Effector memory CD4-positive, alpha-beta T cell (primary cell): Measurements from ENCODE around the gene UBE2E2.

Experiments
- DNase-seq, 3 donors: peaks; one replicate each; pipeline ENCODE4 v3.0.0-alpha.2; 2020
- H3K27ac ChIP-seq: 2 replicates; pipeline ENCODE4 v1.7.0; 2013; ENCODE audit warnings: mild to moderate bottlenecking, low read length, moderate library complexity; ENCODE audit not compliant: insufficient read depth, poor library complexity, severe bottlenecking
- H3K27me3 ChIP-seq: replicated peaks from 2 replicates; pipeline ENCODE4 v1.7.0; 2013; ENCODE audit warnings: mild to moderate bottlenecking, low read length; ENCODE audit not compliant: insufficient read depth, control insufficient read depth, poor library complexity, severe bottlenecking
- H3K36me3 ChIP-seq: 2 replicates; pipeline ENCODE4 v1.7.0; 2013; ENCODE audit warnings: mild to moderate bottlenecking, low read length, moderate library complexity; ENCODE audit not compliant: control insufficient read depth, insufficient read depth
- H3K4me1 ChIP-seq: 2 replicates; pipeline ENCODE4 v1.7.0; 2013; ENCODE audit warnings: low read length, mild to moderate bottlenecking; ENCODE audit not compliant: control insufficient read depth, insufficient read depth, poor library complexity, severe bottlenecking
- H3K4me3 ChIP-seq: 2 replicates; pipeline ENCODE4 v1.7.0; 2013; ENCODE audit warnings: low read length, low read depth, mild to moderate bottlenecking; ENCODE audit not compliant: insufficient read depth, poor library complexity, severe bottlenecking
- H3K9me3 ChIP-seq: 2 replicates; pipeline ENCODE4 v1.7.0; 2013; ENCODE audit warnings: mild to moderate bottlenecking, low read length, moderate library complexity; ENCODE audit not compliant: control insufficient read depth

The UBE2E2 gene

DNA sequence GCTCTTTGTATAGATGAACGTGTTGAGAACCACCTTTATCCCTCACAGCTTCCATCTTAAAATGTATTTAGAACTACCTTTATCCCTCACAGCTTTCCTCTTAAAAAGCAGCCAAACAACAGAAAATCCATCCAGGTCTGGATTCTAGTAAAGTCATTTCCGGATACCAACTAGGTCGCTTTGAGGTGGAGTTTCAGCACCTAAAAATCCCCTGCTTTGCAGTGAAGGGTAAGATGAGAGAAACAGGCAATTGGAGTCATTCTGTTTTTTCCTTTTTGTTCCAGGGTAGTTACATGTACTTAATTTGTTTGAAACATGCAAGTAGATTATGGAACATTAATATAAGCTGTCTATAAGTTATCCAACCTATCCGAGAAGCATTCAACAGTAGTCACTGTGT is 192.0 kb downstream of the UBE2E2 start:
- H3K36me3 ChIP-seq, result no peaks in the 10 kb centered on the region
- H3K27ac ChIP-seq, result no peak overlapping the region
- no peaks in the 10 kb centered on the region for H3K4me1 ChIP-seq
- no peaks in the 10 kb centered on the region for H3K9me3 ChIP-seq
- no peak overlapping the region for H3K4me3 ChIP-seq
- no peak for DNase-seq
- H3K27me3 ChIP-seq, result no peaks in the 10 kb centered on the region

DNA sequence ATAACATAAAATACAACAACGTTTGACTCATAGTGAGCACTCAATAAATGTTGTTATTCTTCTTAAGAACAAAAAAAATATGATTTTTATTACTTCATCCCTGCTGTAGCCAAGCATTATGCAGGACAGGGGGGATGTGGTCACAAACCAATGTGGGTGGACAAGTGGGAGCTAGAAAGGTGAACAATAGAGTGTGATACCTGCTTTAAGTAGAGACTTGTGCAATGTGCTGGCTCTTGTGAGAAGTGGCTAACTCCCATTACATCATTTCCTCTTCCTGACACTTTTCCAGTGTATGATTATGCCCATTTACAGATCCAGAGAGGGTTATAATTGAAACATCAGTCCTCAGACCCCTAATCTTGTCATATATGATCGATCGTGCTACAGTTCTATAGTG is 193.6 kb downstream of the UBE2E2 start:
- Histone ChIP-seq H3K27ac (no peak overlapping the region), H3K27me3 (no peaks in the 10 kb centered on the region), H3K4me3 (no peak overlapping the region), H3K36me3 (no peaks in the 10 kb centered on the region), H3K9me3 (no peaks in the 10 kb centered on the region), H3K4me1 (no peaks in the 10 kb centered on the region)
- no peak for DNase-seq

DNA sequence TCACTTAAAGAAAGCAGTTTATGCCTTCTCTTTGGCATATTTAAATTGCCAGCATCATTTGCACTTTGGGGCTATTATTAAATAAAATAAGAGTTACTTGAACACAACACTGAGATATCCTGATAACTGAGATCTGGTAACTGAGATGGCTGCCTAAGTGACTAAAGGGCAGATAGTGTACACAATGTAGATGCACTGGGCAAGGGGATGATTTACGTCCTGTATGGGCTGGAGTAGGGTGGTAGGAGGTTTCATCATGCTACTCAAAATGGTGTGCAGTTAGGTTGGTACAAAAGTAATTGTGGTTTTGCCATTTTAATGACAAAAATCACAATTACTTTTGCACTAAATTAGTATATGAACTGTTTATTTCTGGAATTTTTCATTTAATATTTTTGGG is 196.1 kb downstream of the UBE2E2 start:
- H3K27ac ChIP-seq, result no peak overlapping the region
- H3K36me3 ChIP-seq, result no peaks in the 10 kb centered on the region
- no peaks in the 10 kb centered on the region for H3K27me3 ChIP-seq
- H3K4me1 ChIP-seq, result no peaks in the 10 kb centered on the region
- DNase-seq, result no peak
- no peaks in the 10 kb centered on the region for H3K9me3 ChIP-seq
- no peak overlapping the region for H3K4me3 ChIP-seq

DNA sequence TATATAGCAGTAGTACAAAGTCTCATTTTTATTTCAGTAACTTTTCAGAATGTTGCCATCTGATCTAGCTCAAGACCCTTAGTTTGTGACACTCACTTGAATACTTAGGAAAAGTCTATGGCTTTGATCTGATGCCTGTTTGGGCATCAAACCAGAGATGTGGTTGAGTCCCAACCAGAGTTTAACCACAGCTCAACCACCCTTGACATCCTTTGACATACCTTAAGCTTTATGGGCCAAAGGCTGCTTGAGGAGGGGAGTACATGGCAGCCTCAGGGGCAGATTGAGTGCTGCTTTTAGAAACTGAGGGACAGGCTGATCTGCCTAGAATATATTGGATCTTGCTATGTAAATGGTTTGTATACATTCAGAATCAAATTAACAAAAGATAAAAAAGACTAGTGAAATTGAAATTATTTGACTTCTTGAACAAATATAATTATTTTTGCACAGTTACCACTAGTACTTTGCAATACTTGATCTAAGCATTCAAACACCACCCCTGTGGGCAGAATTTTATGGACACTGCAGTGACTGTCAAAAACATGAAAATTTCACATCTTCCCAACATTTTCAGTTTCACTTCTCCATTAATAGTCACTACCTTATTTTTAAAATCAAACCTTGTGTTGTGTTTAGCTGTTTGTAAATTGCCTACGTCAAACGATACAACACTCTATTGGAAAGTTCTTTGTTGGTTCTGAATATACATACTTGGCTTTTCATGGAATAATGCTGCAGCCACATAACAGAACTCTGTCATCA is 199.8 kb downstream of the UBE2E2 start:
- DNase-seq, result no peak
- no peak overlapping the region for H3K4me3 ChIP-seq
- H3K4me1 ChIP-seq, result no peaks in the 10 kb centered on the region
- H3K9me3 ChIP-seq, result no peaks in the 10 kb centered on the region
- H3K36me3 ChIP-seq, result no peaks in the 10 kb centered on the region
- no peaks in the 10 kb centered on the region for H3K27me3 ChIP-seq
- H3K27ac ChIP-seq, result no peak overlapping the region

DNA sequence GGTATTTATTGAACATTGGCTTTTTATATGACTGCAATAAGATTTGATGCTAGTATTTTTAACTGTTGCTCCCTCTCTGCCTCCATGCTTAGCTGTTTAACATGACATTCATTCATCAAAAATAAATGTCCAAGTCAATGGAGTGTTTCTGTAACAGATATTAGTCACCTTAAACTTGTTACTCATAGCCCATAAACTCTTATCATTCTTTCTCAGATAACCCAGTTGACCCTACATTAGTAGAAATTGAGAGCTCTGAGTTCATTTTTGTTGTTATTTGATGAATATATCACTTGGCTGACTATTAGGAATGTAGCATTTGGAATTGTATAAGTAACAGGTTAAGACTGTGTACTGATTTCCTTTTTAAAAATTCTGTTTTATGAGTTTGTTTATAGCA is 201.1 kb downstream of the UBE2E2 start:
- Histone ChIP-seq H3K36me3 (no peaks in the 10 kb centered on the region), H3K27ac (no peak overlapping the region), H3K9me3 (no peaks in the 10 kb centered on the region), H3K4me3 (no peak overlapping the region), H3K4me1 (no peaks in the 10 kb centered on the region), H3K27me3 (no peaks in the 10 kb centered on the region)
- no peak for DNase-seq

DNA sequence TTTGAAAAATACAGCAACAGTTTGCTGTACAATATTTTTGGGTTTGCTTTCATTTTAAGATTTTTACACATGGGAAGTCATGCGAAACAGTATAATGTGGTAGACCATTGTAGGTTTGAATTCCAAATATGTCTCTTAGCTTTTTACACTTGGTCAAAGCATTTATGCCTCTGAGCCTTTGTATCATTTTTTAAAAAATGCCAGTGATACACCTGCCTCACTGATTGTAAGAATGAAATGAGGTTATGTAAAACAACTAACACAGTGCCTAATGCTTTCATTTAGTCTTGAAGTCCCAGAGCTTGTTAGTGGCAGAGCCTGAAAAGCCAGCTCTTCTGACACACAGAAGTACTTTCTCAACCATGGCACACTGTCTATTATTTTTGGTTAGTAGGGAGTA is 202.0 kb downstream of the UBE2E2 start:
- no peak for DNase-seq

DNA sequence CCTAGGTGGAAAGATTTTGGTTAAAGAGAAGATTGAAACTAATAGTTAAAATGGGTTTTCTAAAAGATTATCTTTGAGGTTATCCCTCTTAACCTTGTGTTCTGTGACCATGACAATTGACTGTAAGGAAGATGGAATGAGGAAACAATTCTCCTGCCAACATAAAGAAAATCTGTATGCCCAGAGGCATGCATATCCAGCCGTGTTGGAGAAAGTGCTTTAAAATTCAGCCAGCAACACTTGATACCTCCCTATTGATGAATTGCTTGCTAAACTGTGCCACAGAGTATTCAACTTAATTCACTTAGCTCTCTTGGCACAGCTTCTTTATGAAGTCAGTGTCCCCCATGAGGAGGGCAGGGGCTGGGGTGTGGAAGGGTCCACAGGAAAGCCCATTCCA is 203.5 kb downstream of the UBE2E2 start:
- Histone ChIP-seq H3K36me3 (no peaks in the 10 kb centered on the region), H3K9me3 (no peaks in the 10 kb centered on the region), H3K4me3 (no peak overlapping the region), H3K27me3 (no peaks in the 10 kb centered on the region), H3K27ac (no peak overlapping the region), H3K4me1 (no peaks in the 10 kb centered on the region)
- DNase-seq, result no peak

More for the DNA sequence above, 202.0 kb downstream of the UBE2E2 start:
- Histone ChIP-seq H3K9me3 (no peaks in the 10 kb centered on the region), H3K36me3 (no peaks in the 10 kb centered on the region), H3K4me3 (no peak overlapping the region), H3K4me1 (no peaks in the 10 kb centered on the region), H3K27ac (no peak overlapping the region), H3K27me3 (no peaks in the 10 kb centered on the region)

DNA sequence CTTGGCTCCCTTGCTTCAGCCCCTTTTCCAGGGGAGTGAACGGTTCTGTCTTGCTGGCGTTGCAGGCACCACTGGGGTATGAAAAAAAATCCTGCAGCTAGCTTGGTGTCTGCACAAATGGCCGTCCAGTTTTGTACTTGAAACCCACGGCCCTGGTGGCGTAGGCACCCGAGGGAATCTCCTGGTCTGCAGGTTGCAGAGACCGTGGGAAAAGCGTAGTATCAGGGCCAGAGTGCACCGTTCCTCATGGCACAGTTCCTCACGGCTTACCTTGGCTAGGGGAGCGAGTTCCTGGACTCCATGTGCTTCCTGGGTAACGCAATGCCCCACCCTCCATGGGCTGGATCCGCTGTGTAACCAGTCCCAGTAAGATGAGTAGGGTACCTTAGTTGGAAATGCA is 214.9 kb downstream of the UBE2E2 start:
- no peak overlapping the region for H3K4me3 ChIP-seq
- H3K27me3 ChIP-seq, result no peaks in the 10 kb centered on the region
- no peaks in the 10 kb centered on the region for H3K9me3 ChIP-seq
- no peak overlapping the region for H3K27ac ChIP-seq
- DNase-seq, result no peak
- H3K36me3 ChIP-seq, result no peaks in the 10 kb centered on the region
- H3K4me1 ChIP-seq, result no peaks in the 10 kb centered on the region

DNA sequence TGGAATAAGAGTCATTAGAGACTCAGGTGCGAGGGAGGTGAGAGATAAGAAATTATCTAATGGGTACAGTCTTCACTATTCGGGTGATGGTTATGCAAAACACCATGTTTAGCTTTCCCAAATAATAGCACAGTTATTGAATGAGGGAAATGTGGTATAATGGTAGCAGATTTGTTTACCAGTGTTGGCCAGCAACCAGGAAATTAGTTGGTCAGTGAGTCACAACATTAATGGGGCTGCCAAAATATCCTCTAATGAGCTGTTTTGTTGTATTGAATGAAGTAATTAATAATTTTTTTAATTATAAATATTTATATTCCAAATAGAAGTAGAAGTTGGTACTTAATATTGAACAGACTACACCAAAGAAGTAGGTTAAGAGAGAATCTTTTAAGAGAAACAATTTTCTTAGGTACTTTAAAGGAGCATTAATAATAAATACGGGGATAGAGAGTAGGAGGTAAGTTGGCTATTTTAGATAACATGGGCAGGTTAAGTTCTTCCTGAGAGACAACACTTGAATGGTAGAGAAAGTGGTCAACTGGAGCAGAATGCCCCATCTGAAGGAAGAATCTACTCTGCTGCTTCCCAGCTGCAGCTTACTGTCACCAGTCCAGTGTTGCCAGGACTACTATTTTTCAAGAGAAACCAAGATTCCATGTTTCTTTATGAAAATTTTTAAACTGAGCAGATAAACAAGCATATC is 218.8 kb downstream of the UBE2E2 start:
- no peaks in the 10 kb centered on the region for H3K27me3 ChIP-seq
- H3K4me3 ChIP-seq, result no peak overlapping the region
- H3K36me3 ChIP-seq, result no peaks in the 10 kb centered on the region
- no peak overlapping the region for H3K27ac ChIP-seq
- DNase-seq, result no peak
- H3K9me3 ChIP-seq, result no peaks in the 10 kb centered on the region
- no peaks in the 10 kb centered on the region for H3K4me1 ChIP-seq

DNA sequence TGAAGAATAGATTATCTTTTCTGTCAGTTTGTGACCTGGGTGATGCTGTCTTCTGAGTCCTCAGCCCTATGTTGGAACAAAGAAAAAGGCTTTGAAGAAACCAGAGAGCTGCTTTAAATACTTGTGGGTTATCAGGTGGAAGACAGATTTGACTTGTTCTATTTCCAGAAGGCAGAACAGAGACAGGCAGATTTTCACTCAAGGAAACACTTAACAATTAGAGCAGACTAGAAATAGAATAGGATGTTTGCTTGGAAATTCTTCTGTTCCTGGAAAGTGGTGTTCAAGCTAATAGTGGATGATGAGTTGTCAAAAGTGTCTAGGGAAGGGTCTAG is 219.4 kb downstream of the UBE2E2 start:
- DNase-seq, result no peak

More for the DNA sequence above, 219.4 kb downstream of the UBE2E2 start:
- Histone ChIP-seq H3K36me3 (no peaks in the 10 kb centered on the region), H3K4me3 (no peak overlapping the region), H3K9me3 (no peaks in the 10 kb centered on the region), H3K27ac (no peak overlapping the region), H3K27me3 (no peaks in the 10 kb centered on the region), H3K4me1 (no peaks in the 10 kb centered on the region)
